ENCODE data around the gene AGPAT4. TPM values are rescaled to one million over a fixed set of nuclear protein-coding genes. Genes with fewer than 3 reads are reported as not detected.
A peak's percentile ranks its signal among the peaks of the same experiment; 100 is the strongest.

The AGPAT4 gene
- total and polyA plus RNA-seq, 7 donors, result under 0.01 to 16.6 (median 6.9) TPM

- peaks cover 0 to 3% (median 0%) of the 10 kb centered on the region in 4 donors for H3K4me1 ChIP-seq
- no peak overlapping the region for H3K4me3 ChIP-seq
- H3K36me3 ChIP-seq, result peaks cover 0 to 96% (median 35%) of the 10 kb centered on the region in 4 donors
- intact Hi-C loops (cut with DNase I), result no loop called here
- no peak for DNase-seq
- H3K27me3 ChIP-seq, result no peaks in the 10 kb centered on the region
- H3K9me3 ChIP-seq, result no peaks in the 10 kb centered on the region
- 93 to 96% methylated on average over 3 of the region's 3 CpGs for WGBS, 2 donors
- no peak overlapping the region for H3K27ac ChIP-seq
- TF ChIP-seq POLR2A (IDR thresholded peaks at IDR 0.05) (no peak), POLR2AphosphoS5 (IDR thresholded peaks at IDR 0.05) (no peak), EP300 (IDR thresholded peaks at IDR 0.05) (no peak)
- TF ChIP-seq, protein P1, sequence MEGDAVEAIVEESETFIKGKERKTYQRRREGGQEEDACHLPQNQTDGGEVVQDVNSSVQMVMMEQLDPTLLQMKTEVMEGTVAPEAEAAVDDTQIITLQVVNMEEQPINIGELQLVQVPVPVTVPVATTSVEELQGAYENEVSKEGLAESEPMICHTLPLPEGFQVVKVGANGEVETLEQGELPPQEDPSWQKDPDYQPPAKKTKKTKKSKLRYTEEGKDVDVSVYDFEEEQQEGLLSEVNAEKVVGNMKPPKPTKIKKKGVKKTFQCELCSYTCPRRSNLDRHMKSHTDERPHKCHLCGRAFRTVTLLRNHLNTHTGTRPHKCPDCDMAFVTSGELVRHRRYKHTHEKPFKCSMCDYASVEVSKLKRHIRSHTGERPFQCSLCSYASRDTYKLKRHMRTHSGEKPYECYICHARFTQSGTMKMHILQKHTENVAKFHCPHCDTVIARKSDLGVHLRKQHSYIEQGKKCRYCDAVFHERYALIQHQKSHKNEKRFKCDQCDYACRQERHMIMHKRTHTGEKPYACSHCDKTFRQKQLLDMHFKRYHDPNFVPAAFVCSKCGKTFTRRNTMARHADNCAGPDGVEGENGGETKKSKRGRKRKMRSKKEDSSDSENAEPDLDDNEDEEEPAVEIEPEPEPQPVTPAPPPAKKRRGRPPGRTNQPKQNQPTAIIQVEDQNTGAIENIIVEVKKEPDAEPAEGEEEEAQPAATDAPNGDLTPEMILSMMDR (IDR thresholded peaks at IDR 0.05), result no peak
These were observed 158.4 kb downstream of the AGPAT4 start for GRCh38 chr6:161115468-161115867.

GRCh38 chr6:161111261-161111660, 162.6 kb downstream of the AGPAT4 start:
- intact Hi-C loops (cut with DNase I), result no loop called here

GRCh38 chr6:161110028-161110779, 163.7 kb downstream of the AGPAT4 start:
- no peaks in the 10 kb centered on the region for H3K27me3 ChIP-seq
- peaks cover 11 to 96% (median 54%) of the 10 kb centered on the region in 4 donors for H3K36me3 ChIP-seq
- 84 to 92% methylated on average over 14 of the region's 14 CpGs for WGBS, 2 donors
- H3K4me3 ChIP-seq, result no peak overlapping the region
- TF ChIP-seq POLR2AphosphoS5 (IDR thresholded peaks at IDR 0.05), result peak in 3 of 4 donors; percentile 25 to 53 (median 40)
- no peak for TF ChIP-seq POLR2A (IDR thresholded peaks at IDR 0.05)
- intact Hi-C loops (cut with DNase I), result no loop called here
- H3K27ac ChIP-seq, result peak overlapping the region in 2 of 4 donors; percentile 21 to 42
- DNase-seq, result no peak
- no peaks in the 10 kb centered on the region for H3K9me3 ChIP-seq
- peaks cover 0 to 14% (median 5%) of the 10 kb centered on the region in 4 donors for H3K4me1 ChIP-seq

More at GRCh38 chr6:161111261-161111660, 162.6 kb downstream of the AGPAT4 start:
- Histone ChIP-seq H3K4me1 (peaks cover 0 to 14% (median 5%) of the 10 kb centered on the region in 4 donors), H3K9me3 (no peaks in the 10 kb centered on the region), H3K36me3 (peaks cover 11 to 99% (median 57%) of the 10 kb centered on the region in 4 donors), H3K4me3 (no peak overlapping the region), H3K27me3 (no peaks in the 10 kb centered on the region), H3K27ac (no peak overlapping the region)
- WGBS, 2 donors, result 74 to 94% methylated on average over 4 of the region's 4 CpGs
- TF ChIP-seq POLR2AphosphoS5 (IDR thresholded peaks at IDR 0.05) (no peak), EP300 (IDR thresholded peaks at IDR 0.05) (no peak), POLR2A (IDR thresholded peaks at IDR 0.05) (no peak)
- TF ChIP-seq, protein P1 (IDR thresholded peaks at IDR 0.05), result no peak
- DNase-seq, result no peak

DNA sequence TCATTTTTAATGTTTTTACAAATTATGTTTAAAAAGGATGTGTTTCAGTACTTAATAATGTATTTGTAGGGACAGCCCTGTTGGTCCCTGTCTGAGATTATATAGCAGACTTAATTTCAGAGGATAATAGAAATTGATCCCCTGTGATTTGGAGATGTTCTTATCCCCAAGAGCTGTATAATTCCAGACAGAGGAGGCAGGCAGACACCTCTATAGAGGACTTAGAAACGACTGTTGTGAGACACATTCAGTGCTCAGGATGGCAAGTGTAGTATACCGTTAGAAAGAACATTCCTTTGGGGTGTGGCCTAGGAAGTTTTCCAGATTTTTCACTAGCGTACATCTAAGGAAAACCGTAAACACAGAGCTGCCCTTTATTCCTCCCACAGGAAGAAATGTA, 164.5 kb downstream of the AGPAT4 start:
- H3K36me3 ChIP-seq, result peaks cover 11 to 91% (median 51%) of the 10 kb centered on the region in 4 donors
- H3K27me3 ChIP-seq, result no peaks in the 10 kb centered on the region
- peaks cover 0 to 14% (median 5%) of the 10 kb centered on the region in 4 donors for H3K4me1 ChIP-seq
- H3K27ac ChIP-seq, result peak overlapping the region in 2 of 4 donors; percentile 21 to 42
- intact Hi-C loops (cut with DNase I), result loop anchor here (10.0 kb wide), 1 partner anchor 265 kb away; no protein-coding TSS in a partner anchor
- no peaks in the 10 kb centered on the region for H3K9me3 ChIP-seq
- TF ChIP-seq EP300 (IDR thresholded peaks at IDR 0.05) (no peak), POLR2AphosphoS5 (IDR thresholded peaks at IDR 0.05) (no peak), POLR2A (IDR thresholded peaks at IDR 0.05) (no peak)
- TF ChIP-seq, protein P1 (IDR thresholded peaks at IDR 0.05), result no peak
- 76 to 85% methylated on average over 4 of the region's 4 CpGs for WGBS, 2 donors
- no peak overlapping the region for H3K4me3 ChIP-seq
- DNase-seq, result no peak

GRCh38 chr6:161108916-161109315, 164.9 kb downstream of the AGPAT4 start:
- WGBS, 2 donors, result 91 to 93% methylated on average over 5 of the region's 5 CpGs
- peaks cover 11 to 90% (median 51%) of the 10 kb centered on the region in 4 donors for H3K36me3 ChIP-seq
- no peak overlapping the region for H3K4me3 ChIP-seq
- intact Hi-C loops (cut with DNase I), result loop anchor here (10.0 kb wide), 1 partner anchor 266 kb away; no protein-coding TSS in a partner anchor
- peaks cover 0 to 14% (median 5%) of the 10 kb centered on the region in 4 donors for H3K4me1 ChIP-seq
- H3K27ac ChIP-seq, result no peak overlapping the region
- no peak for DNase-seq
- H3K9me3 ChIP-seq, result no peaks in the 10 kb centered on the region
- TF ChIP-seq POLR2AphosphoS5 (IDR thresholded peaks at IDR 0.05) (no peak), POLR2A (IDR thresholded peaks at IDR 0.05) (no peak), EP300 (IDR thresholded peaks at IDR 0.05) (no peak)
- TF ChIP-seq, protein P1 (IDR thresholded peaks at IDR 0.05), result no peak
- no peaks in the 10 kb centered on the region for H3K27me3 ChIP-seq
